H1 (cell line): ENCODE measurements around the gene ILKAP. TPM values are rescaled to one million over a fixed set of nuclear protein-coding genes. Genes with fewer than 3 reads are reported as not detected.

Experiments used
- CTCF ChIA-PET: fragments of 300-600 bp; sonication (Branson Sonifier 250); formaldehyde crosslinking; loops from one replicate; lab custom pipeline; 2021; ENCODE audit not compliant: partially characterized antibody; lab: Charles Lee
- POLR2A ChIA-PET: fragments of 300-600 bp; sonication (Branson Sonifier 250); formaldehyde crosslinking; loops from one replicate; lab custom pipeline; 2021; ENCODE audit warnings: inconsistent platforms; ENCODE audit not compliant: partially characterized antibody; lab: Charles Lee
- DNase-seq, 2 experiments: peaks; one replicate each; pipeline versions ENCODE4 v3.0.0 to v3.0.0-alpha.2; 2010 to 2022; ENCODE audit warnings: low spot score in 2 of 2, low read depth in 1 of 2, mixed read lengths in 1 of 2
- FAIRE-seq: peaks from 2 replicates; lab custom pipeline; 2011; peaks lifted over from hg19 to GRCh38; lab: Jason Lieb, UNC
- H2AFZ ChIP-seq: 2 replicates; pipeline ENCODE4 v1.8.1; 2012; ENCODE audit warnings: low read length, inconsistent platforms
- H2AK5ac ChIP-seq: 2 replicates; pipeline ENCODE4 v1.6.1; 2013; ENCODE audit warnings: low read depth, low read length
- H2BK120ac ChIP-seq: replicated peaks from 2 replicates; pipeline ENCODE3; 2013; ENCODE audit warnings: low read depth, low read length, inconsistent platforms
- H2BK12ac ChIP-seq: 2 replicates; pipeline ENCODE4 v1.6.1; 2013; ENCODE audit warnings: low read depth, low read length
- H2BK15ac ChIP-seq: 2 replicates; pipeline ENCODE4 v1.6.1; 2013; ENCODE audit warnings: low read length
- H2BK20ac ChIP-seq: 2 replicates; pipeline ENCODE4 v1.6.1; 2013; ENCODE audit warnings: low read length
- H2BK5ac ChIP-seq: 2 replicates; pipeline ENCODE4 v1.6.1; 2013; ENCODE audit warnings: low read depth, low read length
- H3K14ac ChIP-seq: 2 replicates; pipeline ENCODE4 v1.6.1; 2013; ENCODE audit warnings: inconsistent platforms; ENCODE audit not compliant: insufficient read length
- H3K18ac ChIP-seq: 2 replicates; pipeline ENCODE4 v1.6.1; 2013; ENCODE audit warnings: low read length; ENCODE audit errors: extremely low read depth
- H3K23ac ChIP-seq: 2 replicates; pipeline ENCODE4 v1.6.1; 2013; ENCODE audit warnings: inconsistent platforms; ENCODE audit not compliant: insufficient read length
- H3K23me2 ChIP-seq: 2 replicates; pipeline ENCODE4 v1.6.1; 2013; ENCODE audit warnings: low read depth, low read length
- H3K27ac ChIP-seq: 2 replicates; pipeline ENCODE4 v1.6.1; 2011; ENCODE audit warnings: low read depth, low read length, inconsistent platforms
- H3K27me3 ChIP-seq, 4 experiments: replicated peaks in 1 of 4; 1 replicate in 1 of 4; 2 replicates in 3 of 4; pipeline versions ENCODE4 v1.6.1 to v1.8.1; 2011 to 2013; ENCODE audit warnings: low read length in 3 of 4, mild to moderate bottlenecking in 3 of 4, inconsistent platforms in 2 of 4, mixed read lengths in 2 of 4, moderate library complexity in 1 of 4; ENCODE audit not compliant: control insufficient read depth in 3 of 4, insufficient read depth in 3 of 4; ENCODE audit errors: extremely low read depth in 1 of 4
- H3K36me3 ChIP-seq, 4 experiments: 2 replicates each; pipeline versions ENCODE4 v1.6.1 to v1.8.1; 2011 to 2013; ENCODE audit warnings: mild to moderate bottlenecking in 4 of 4, low read length in 3 of 4, moderate library complexity in 2 of 4, control low read depth in 1 of 4, inconsistent platforms in 1 of 4; ENCODE audit not compliant: insufficient read depth in 4 of 4, control insufficient read depth in 2 of 4
- H3K4ac ChIP-seq: replicated peaks from 2 replicates; pipeline ENCODE3; 2013; ENCODE audit warnings: low read length, low read depth, mixed read lengths, inconsistent platforms; ENCODE audit not compliant: insufficient read length
- H3K4me1 ChIP-seq, 4 experiments: replicated peaks in 1 of 4; 1 replicate in 1 of 4; 2 replicates in 3 of 4; pipeline versions ENCODE4 v1.6.1 to v1.8.1; 2011 to 2013; ENCODE audit warnings: low read length in 3 of 4, inconsistent platforms in 2 of 4, mixed read lengths in 1 of 4; ENCODE audit not compliant: insufficient read depth in 4 of 4, control insufficient read depth in 3 of 4
- H3K4me2 ChIP-seq, 2 experiments: 2 replicates each; pipeline versions ENCODE4 v1.6.1 to v1.8.1; 2011 to 2013; ENCODE audit warnings: low read depth in 2 of 2, low read length in 2 of 2, control low read depth in 1 of 2, inconsistent platforms in 1 of 2, mild to moderate bottlenecking in 1 of 2; ENCODE audit not compliant: insufficient read depth in 1 of 2
- H3K4me3 ChIP-seq, 4 experiments: fragments of 200-600, 300-600 bp in 1 of 4; sonication (generic), shearing (Covaris generic), sonication (Bioruptor Twin) in 1 of 4; 2 replicates each; pipeline versions ENCODE4 v1.5.1 to v1.8.1; 2011 to 2016; ENCODE audit warnings: low read length in 4 of 4, low read depth in 3 of 4, control low read depth in 2 of 4, inconsistent platforms in 2 of 4, mild to moderate bottlenecking in 2 of 4, mixed read lengths in 1 of 4, moderate library complexity in 1 of 4; ENCODE audit not compliant: insufficient read depth in 2 of 4; ENCODE audit errors: extremely low read depth in 1 of 4
- H3K56ac ChIP-seq: replicated peaks from 2 replicates; pipeline ENCODE3; 2013; ENCODE audit warnings: low read depth, mild to moderate bottlenecking, mixed read lengths, low read length, inconsistent platforms; ENCODE audit not compliant: insufficient read length
- H3K79me1 ChIP-seq: 2 replicates; pipeline ENCODE4 v1.6.1; 2013; ENCODE audit warnings: low read depth, low read length, control low read depth
- H3K79me2 ChIP-seq, 2 experiments: 2 replicates each; pipeline versions ENCODE4 v1.6.1 to v1.8.1; 2012 to 2013; ENCODE audit warnings: low read length in 2 of 2, mild to moderate bottlenecking in 2 of 2, inconsistent platforms in 1 of 2; ENCODE audit not compliant: insufficient read depth in 2 of 2, control insufficient read depth in 1 of 2
- H3K9ac ChIP-seq, 4 experiments: replicated peaks in 1 of 4; 1 replicate in 1 of 4; 2 replicates in 3 of 4; pipeline versions ENCODE4 v1.6.1 to v1.8.1; 2011 to 2013; ENCODE audit warnings: low read depth in 3 of 4, low read length in 3 of 4, control low read depth in 2 of 4, mild to moderate bottlenecking in 2 of 4, moderate library complexity in 2 of 4, inconsistent platforms in 1 of 4; ENCODE audit errors: extremely low read depth in 1 of 4
- H3K9me3 ChIP-seq, 2 experiments: 2 replicates each; pipeline versions ENCODE4 v1.6.1 to v1.8.1; 2012 to 2013; ENCODE audit warnings: mild to moderate bottlenecking in 2 of 2, moderate library complexity in 2 of 2, control low read depth in 1 of 2, inconsistent platforms in 1 of 2, low read depth in 1 of 2, low read length in 1 of 2, mixed read lengths in 1 of 2; ENCODE audit not compliant: insufficient read depth in 2 of 2
- H4K20me1 ChIP-seq, 2 experiments: replicated peaks in 1 of 2; 2 replicates each; pipeline versions ENCODE3 to v1.8.1; 2011 to 2013; ENCODE audit warnings: inconsistent platforms in 2 of 2, low read length in 2 of 2, mild to moderate bottlenecking in 1 of 2; ENCODE audit not compliant: insufficient read depth in 2 of 2, control insufficient read depth in 1 of 2
- H4K5ac ChIP-seq: 2 replicates; pipeline ENCODE4 v1.6.1; 2013; ENCODE audit warnings: low read length, low read depth, mixed read lengths, inconsistent platforms; ENCODE audit not compliant: insufficient read length
- H4K8ac ChIP-seq: 2 replicates; pipeline ENCODE4 v1.8.0; 2013; ENCODE audit warnings: mild to moderate bottlenecking, moderate library complexity, low read length, inconsistent platforms; ENCODE audit not compliant: insufficient read depth; ENCODE audit errors: extremely low read depth
- H4K91ac ChIP-seq: replicated peaks from 2 replicates; pipeline ENCODE3; 2013; ENCODE audit warnings: low read length, mixed read lengths, inconsistent platforms; ENCODE audit not compliant: insufficient read length
- CBX5 ChIP-seq: fragments of 300-800, 300-1000 bp; sonication (generic); IDR thresholded peaks from 2 replicates; pipeline ENCODE4 v1.7.1; 2016; ENCODE audit warnings: antibody characterized with exemption, low read length, low read depth
- CEBPB ChIP-seq: IDR thresholded peaks from 2 replicates; pipeline ENCODE4 v1.6.1; 2012; ENCODE audit warnings: low read depth, low read length
- CTBP2 ChIP-seq: IDR thresholded peaks from 2 replicates; pipeline ENCODE4 v1.7.0; 2011; ENCODE audit warnings: borderline replicate concordance, mild to moderate bottlenecking, moderate library complexity, mixed read lengths, low read length; ENCODE audit not compliant: insufficient read depth, insufficient read length
- FOSL1 ChIP-seq: IDR thresholded peaks from 2 replicates; pipeline ENCODE4 v1.6.1; 2011; ENCODE audit warnings: mild to moderate bottlenecking, low read depth, low read length, moderate library complexity; ENCODE audit not compliant: insufficient read depth
- HDAC6 ChIP-seq: IDR thresholded peaks from one replicate; pipeline ENCODE4 v1.7.1; 2012; ENCODE audit warnings: low read depth, mild to moderate bottlenecking, inconsistent platforms, low read length, moderate library complexity
- MAX ChIP-seq: IDR thresholded peaks from 2 replicates; pipeline ENCODE4 v1.6.1; 2012; ENCODE audit warnings: inconsistent platforms
- NANOG ChIP-seq: IDR thresholded peaks from 2 replicates; pipeline ENCODE4 v1.6.1; 2011; ENCODE audit warnings: low read length, low read depth, mild to moderate bottlenecking, inconsistent platforms; ENCODE audit not compliant: insufficient read depth, poor library complexity, severe bottlenecking
- POU5F1 ChIP-seq: IDR thresholded peaks from 2 replicates; pipeline ENCODE4 v1.6.1; 2011; ENCODE audit warnings: low read depth, mild to moderate bottlenecking, low read length, moderate library complexity
- RFX5 ChIP-seq: IDR thresholded peaks from 2 replicates; pipeline ENCODE4 v1.6.1; 2011; ENCODE audit warnings: low read depth, low read length, improper control_type of control experiment, borderline replicate concordance
- SIRT6 ChIP-seq: IDR thresholded peaks from one replicate; pipeline ENCODE4 v1.7.1; 2012; ENCODE audit warnings: low read length, inconsistent platforms
- TAF1 ChIP-seq: IDR thresholded peaks from 2 replicates; pipeline ENCODE4 v1.6.1; 2011; ENCODE audit warnings: mild to moderate bottlenecking, low read depth, low read length
- TBP ChIP-seq: IDR thresholded peaks from 2 replicates; pipeline ENCODE4 v1.6.1; 2011; ENCODE audit warnings: low read depth, low read length, improper control_type of control experiment
- YY1 ChIP-seq: IDR thresholded peaks from 2 replicates; pipeline ENCODE4 v1.6.1; 2011; ENCODE audit warnings: low read depth, mild to moderate bottlenecking, low read length
- ZNF274 ChIP-seq: IDR thresholded peaks from 2 replicates; pipeline ENCODE4 v1.7.0; 2012; ENCODE audit warnings: low read length, borderline replicate concordance; ENCODE audit errors: extremely low read depth
- WGBS, 2 experiments: shearing (Covaris generic) in 1 of 2; methylation state at CpG; one replicate each; pipeline versions ENCODE4 v1.1.6 to v1.1.7; 2013 to 2015; ENCODE audit warnings: low lambda C conversion rate in 2 of 2, mixed read lengths in 2 of 2, inconsistent platforms in 1 of 2, low coverage in 1 of 2, missing lambda C conversion rate in 1 of 2; ENCODE audit not compliant: insufficient replicate concordance in 2 of 2, insufficient coverage in 1 of 2, insufficient read length in 1 of 2; ENCODE audit errors: extremely low coverage in 1 of 2, missing lambda C conversion rate in 1 of 2; 5-methylcytosine and 5-hydroxymethylcytosine counted together
- polyA plus RNA-seq, 7 experiments: library from polyadenylated mRNA; depleted of rRNA in 3 of 7; stranded (reverse) in 5 of 7; unstranded in 2 of 7; fragments of >200 nt in 5 of 7; fragments of 200-250 nt in 2 of 7; gene quantifications; 1 replicate in 5 of 7; 2 replicates in 1 of 7; 4 replicates in 1 of 7; pipeline versions ENCODE4 v1.2.1 to v1.2.3, GENCODE V29; 2011 to 2013; ENCODE audit warnings: missing spikeins in 2 of 7, mixed read lengths in 2 of 7
- total RNA-seq: library from RNA; stranded (reverse); fragmentation: NEBNext Ultra II Directional; extraction: Animal tissue kit (Norgen Biotek cat#: 25700); gene quantifications from 2 replicates; pipeline ENCODE4 v1.2.1, GENCODE V29; 2021

ILKAP gene
- total and polyA plus RNA-seq, 2 of the 8 experiments (the other 6 are each of a cell fraction or from before 2014, with no cell fraction given), result 23.5 to 33.8 TPM

- H3K9me3 ChIP-seq, result no peaks in the 10 kb centered on the region
- H4K20me1 ChIP-seq, result peaks cover 2 to 19% of the 10 kb centered on the region in 2 experiments
- H3K18ac ChIP-seq, result no peak overlapping the region
- 91% methylated on average over 21 of the region's 21 CpGs; no CpG with 5 or more reads in 1 of the 2 experiments for WGBS, 2 experiments
- CTCF ChIA-PET, result no interaction called here
- H2BK5ac ChIP-seq, result no peak overlapping the region
- no peak overlapping the region for H3K4ac ChIP-seq
- H3K14ac ChIP-seq, result no peak overlapping the region
- H3K56ac ChIP-seq, result no peak overlapping the region
- H3K79me1 ChIP-seq, result no peaks in the 10 kb centered on the region; the same call in none of the 2 replicates
- H4K5ac ChIP-seq, result no peak overlapping the region
- H3K4me1 ChIP-seq, result no peaks in the 10 kb centered on the region
- H2AK5ac ChIP-seq, result no peak overlapping the region
- no peak overlapping the region for H2AFZ ChIP-seq
- no peak overlapping the region for H3K4me3 ChIP-seq
- DNase-seq (no peak), FAIRE-seq (no peak)
- H3K9ac ChIP-seq, result no peak overlapping the region
- H3K27me3 ChIP-seq, result no peaks in the 10 kb centered on the region; a peak in 1 of 7 replicates
- no peak overlapping the region for H4K91ac ChIP-seq
- no peak overlapping the region for H2BK20ac ChIP-seq
- no peaks in the 10 kb centered on the region for H3K79me2 ChIP-seq
- H3K27ac ChIP-seq, result no peak overlapping the region
- no peak overlapping the region for H3K4me2 ChIP-seq
- no peak overlapping the region for H2BK120ac ChIP-seq
- H3K23ac ChIP-seq, result no peak overlapping the region
- no peak overlapping the region for H2BK15ac ChIP-seq
- H4K8ac ChIP-seq, result no peak overlapping the region
- H2BK12ac ChIP-seq, result no peak overlapping the region
- H3K36me3 ChIP-seq, result peaks cover 2 to 26% (median 5%) of the 10 kb centered on the region in 4 experiments; a peak in 4 of 8 replicates
- no peaks in the 10 kb centered on the region for H3K23me2 ChIP-seq
- POLR2A ChIA-PET, result no interaction called here
- no peak for TF ChIP-seq YY1
- no peak for TF ChIP-seq FOSL1
- no peak for TF ChIP-seq TAF1
- TF ChIP-seq RFX5, result no peak
- no peak for TF ChIP-seq POU5F1
- no peak for TF ChIP-seq SIRT6
- no peak for TF ChIP-seq NANOG
- TF ChIP-seq TBP, result no peak
- TF ChIP-seq CTBP2, result no peak
- TF ChIP-seq MAX, result no peak
- no peak for TF ChIP-seq HDAC6
- TF ChIP-seq CBX5, result no peak
- no peak for TF ChIP-seq CEBPB
- TF ChIP-seq ZNF274, result no peak
Measured at GRCh38 chr2:238170386-238171071, 33.0 kb downstream of the ILKAP start.
